Activated CD8-positive, alpha-beta memory T cell treated with anti-CD3 and anti-CD28 coated beads for 48 hours (primary cell): ENCODE data around the gene GRB10.
"Not testable (repeated sequence)": the region's sequence is repeated elsewhere in the genome, so short reads cannot be mapped to it uniquely, and the experiment has no call there.

Source experiments
- DNase-seq, 3 experiments: peaks; one replicate each; pipeline ENCODE4 v3.0.0-alpha.2; 2020; ENCODE audit warnings: low read depth in 2 of 3, low spot score in 2 of 3

Gene GRB10

DNA sequence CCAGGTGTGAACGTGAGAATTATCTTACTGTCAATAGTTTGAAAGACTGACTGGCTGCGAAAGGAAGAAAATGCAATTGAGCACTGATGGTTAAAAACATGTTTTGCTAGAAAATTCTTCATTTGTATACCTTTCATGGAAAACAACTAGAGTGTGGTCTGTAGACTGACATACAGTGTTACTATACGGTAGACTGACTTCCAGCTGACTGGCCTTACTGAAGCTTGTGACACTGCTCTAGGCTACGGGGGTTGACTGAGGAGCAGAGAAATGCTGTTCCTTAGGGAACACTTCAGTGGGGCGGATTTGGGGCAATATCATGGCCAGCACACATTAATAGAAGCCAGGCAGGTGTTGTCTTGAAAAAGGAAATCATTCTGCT is 191.6 kb downstream of the GRB10 start:
- no peak for DNase-seq

DNA sequence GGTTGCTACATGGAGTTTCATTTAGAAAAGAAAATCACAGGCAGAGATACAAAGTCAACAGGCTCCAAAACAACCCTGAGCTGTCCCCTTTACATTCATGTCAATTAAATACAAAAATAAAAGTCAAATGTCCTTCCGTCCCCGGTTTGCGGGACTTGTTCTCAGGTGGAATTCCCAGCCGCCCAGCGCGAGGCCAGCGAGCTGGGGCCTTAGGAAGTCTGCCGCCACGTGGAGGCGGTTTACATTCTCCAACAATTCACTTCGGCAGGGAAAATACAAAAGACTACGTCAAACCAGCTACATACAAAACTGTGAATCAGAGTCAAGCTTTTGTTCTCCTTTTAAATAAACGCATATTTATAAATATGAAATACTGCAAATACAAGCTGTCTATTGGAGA is 192.2 kb downstream of the GRB10 start:
- no peak for DNase-seq

DNA sequence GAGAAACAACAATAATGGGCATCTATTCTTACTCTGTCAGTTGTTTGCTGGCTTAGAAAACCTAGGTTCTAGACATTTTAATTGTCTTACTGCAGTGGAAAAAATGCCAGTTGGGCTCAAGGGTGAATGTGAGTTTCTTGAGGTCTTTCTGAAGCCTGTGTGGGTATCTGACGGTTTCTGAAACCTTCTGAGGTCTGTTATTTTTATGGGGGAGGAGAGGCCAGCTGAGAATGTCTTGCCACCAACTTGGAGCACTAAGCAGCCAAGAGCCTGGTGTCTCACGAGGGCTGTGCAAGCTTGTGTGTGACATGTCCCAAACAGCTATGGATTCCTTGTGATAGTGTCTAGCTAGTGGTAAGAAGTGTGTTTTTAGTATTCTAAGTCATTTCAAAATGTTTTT is 193.3 kb downstream of the GRB10 start:
- no peak for DNase-seq

DNA sequence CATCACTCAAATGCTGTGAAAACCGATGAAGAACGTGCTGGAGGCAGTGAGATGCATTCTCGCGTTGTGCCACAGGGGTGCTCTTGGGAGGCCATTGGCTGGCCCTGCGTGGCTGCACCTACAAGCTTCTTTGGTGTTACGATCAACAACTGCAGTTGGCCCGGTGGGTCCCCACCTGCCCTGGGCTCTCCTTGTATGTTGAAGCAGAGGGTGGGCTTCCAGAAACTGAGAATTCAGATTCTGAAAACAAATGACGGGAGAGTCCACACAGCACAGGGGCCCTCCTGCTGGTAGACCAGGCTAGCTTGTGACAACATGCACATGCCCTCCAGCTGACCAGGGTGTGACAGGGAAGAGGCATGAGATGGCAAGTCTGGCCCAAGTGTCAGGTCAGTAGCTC is 193.8 kb downstream of the GRB10 start:
- DNase-seq, result no peak

DNA sequence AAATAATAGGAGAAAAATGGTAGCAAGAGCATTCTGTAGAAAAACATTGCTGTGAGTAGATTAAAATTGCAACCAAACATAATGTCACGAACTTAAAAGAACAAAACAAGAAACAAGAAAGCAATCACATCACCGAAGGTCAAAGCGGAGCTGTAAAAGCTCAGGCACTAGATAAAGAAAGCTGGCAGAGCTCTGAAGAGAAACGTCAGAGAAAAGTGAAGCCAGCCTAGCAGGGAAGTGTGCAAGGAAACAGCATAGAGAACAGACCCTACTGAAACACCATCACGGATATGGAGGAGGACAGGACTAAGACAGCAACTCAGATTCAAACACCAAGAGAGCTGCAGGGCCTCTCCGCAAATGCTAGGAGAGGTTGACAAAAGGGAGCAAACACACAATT is 195.0 kb downstream of the GRB10 start:
- DNase-seq, result no peak

DNA sequence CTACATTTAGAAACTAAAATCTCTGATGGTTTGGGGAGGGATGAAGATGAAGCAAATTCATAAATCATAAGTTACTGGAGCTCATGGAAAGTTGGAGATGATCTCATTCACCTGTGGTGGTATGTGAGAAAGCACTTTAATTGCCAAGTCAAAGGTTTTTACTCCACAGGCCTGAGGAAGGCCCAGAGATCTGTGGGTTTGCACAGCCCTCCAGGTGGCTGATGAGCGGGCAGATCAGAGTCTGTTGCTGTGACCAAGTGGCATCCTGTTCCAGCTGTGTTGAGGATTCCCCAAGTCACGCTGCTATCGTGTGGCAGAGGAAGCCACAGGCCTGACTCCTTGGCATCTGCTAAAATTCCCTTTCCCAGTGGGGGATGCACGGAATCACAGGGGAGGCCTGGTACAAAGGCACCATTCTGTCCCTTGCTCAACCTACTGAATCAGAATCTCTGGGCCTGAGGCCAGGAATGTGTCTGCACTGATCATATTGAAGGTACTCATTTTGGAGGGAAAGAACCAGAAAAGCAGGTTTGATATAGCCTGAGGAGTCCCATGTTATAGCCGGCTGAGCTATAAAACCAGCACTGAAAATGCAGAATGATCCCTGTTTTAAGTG is 197.8 kb downstream of the GRB10 start:
- DNase-seq, result no peak

DNA sequence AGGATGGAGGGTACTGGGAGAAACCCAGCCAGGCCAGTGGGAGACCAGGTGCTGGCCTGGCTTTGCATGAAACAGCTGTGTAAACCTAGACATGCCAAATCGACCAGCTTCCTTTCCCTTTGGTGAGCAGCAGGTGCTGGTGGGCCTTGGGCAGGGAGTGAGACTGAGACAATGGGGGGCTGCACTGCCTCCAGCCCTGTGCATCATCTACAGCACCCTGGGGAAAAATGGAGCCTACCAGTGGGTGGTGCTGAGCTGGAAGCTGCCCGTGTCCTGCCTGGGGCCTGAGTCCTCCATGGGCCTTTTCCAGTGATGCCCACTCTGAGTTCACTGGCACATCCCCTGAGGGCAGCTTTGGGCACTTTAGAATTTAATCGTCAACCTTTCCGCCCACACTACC is 198.3 kb downstream of the GRB10 start:
- DNase-seq, result no peak

DNA sequence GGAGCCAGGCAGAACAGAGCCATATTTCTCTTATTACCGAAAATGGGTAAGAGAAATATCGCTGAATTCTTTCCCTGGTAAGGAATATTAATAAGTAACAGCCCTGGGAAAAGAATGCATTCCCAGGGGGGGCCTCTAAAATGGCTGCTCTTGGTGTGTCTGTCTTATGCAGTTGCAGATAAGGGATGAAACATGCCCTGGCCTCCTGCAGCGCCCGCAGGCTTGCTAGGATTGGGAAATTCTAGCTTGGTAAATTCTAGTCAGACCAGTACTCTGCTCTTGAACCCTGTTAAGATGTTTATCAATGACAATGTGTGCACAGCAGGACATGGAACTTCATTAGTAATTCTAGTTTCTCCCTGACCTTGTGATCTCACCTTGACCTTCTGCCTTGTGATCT is 199.4 kb downstream of the GRB10 start:
- DNase-seq, result not testable (repeated sequence)

DNA sequence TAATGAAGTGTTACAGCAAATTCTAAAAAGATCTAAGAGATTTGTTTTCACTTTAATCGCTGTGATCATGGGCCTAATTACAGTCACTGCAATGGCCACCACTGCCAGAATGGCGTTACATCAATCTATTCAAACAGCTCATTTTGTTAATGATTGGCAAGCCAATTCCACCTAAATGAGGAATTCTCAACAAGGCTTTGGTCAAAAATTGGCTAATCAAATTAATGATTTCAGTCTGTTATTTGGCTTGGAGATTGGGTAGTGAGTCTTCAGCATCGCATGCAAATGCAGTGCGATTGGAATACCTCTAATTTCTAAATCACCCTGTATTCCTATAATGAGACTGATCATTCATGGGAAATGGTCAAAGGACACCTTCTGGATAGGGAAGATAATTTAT is 200.4 kb downstream of the GRB10 start:
- DNase-seq, result not testable (repeated sequence)

DNA sequence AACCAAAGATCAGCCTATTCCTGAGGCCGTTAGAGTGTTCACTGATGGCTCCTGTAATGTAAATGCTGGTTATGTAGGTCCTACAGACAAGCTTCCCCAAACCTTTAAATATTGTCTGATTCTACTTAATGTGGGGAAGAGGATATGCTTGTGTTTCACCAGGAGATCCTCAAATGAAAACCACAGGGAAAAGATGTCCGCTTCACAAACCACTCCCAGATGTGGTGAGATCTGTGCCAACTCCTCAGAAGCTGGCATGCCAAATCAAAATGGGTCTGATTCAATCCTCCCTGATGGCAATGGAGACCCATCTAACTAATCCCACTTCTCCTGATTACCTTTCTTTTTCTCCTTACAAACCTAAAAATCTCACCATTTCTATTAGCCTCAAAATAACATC is 202.0 kb downstream of the GRB10 start:
- DNase-seq, result not testable (repeated sequence)

DNA sequence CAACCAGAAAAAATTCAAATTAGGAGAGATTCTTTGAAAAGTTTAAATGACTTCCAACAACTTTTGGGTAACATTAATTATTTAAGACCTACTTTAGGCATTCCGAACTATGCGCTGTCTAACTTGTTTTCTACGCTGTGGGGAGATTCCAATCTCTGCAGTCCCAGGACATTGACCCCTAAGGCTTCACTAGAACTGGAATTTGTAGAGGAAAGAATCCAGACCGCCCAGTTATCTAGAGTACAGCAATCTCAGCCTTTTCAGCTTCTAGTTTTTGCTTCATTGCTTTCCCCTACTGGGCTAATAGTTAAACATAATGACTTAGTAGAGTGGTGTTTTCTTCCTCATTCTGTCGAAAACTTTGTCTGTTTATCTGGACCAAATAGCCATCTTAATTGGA is 202.6 kb downstream of the GRB10 start:
- DNase-seq, result no peak

DNA sequence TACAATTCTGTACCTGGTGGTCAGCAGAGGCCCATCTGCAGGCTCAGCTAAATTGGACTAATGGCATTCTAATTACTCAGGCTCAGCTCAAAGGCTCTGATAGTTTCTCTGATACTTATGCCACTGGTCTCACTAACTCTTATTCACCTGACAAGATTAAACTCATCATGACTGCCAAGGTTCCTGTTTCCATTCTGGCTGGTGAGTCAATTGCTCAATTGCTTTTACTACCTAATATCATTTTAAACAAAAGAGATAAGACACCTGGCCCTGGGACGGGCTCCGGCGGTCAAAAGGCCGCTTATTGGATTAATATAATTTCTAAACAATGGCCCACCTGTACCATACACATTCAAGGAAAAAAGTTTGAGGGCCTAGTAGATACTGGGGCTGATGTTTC is 204.6 kb downstream of the GRB10 start:
- DNase-seq, result not testable (repeated sequence)

DNA sequence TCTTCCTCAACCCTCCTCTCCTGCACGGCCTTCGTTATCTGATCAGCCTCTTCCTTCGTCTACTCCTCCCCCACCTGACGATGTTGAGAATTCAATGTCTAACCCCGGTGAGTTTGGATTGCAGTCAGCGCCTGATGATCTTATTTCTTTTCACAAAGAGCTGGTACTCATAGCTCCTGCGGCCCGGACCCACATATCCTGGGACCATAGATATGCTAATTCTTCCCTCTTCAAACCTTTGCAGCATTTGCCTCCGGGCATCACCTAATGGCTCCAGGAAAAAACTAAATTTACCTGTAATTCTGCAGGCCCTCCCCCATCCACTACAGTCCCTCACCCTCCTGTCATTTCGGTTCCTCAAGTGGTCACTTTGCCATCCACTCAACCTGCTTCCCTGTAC is 205.1 kb downstream of the GRB10 start:
- no peak for DNase-seq

DNA sequence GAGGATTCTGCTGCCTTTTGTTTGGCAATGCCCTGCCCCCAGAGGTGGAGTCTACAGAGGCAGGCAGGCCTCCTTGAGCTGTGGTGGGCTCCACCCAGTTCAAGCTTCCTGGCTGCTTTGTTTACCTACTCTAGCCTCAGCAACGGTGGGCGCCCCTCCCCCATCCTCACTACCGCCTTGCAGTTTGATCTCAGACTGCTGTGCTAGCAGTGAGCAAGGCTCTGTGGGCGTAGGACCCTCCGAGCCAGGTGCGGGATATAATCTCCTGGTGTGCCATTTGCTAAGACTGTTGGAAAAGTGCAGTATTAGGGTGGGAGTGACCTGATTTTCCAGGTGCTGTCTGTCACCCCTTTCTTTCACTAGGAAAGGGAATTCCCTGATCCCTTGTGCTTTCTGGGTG is 206.3 kb downstream of the GRB10 start:
- DNase-seq, result not testable (repeated sequence)

DNA sequence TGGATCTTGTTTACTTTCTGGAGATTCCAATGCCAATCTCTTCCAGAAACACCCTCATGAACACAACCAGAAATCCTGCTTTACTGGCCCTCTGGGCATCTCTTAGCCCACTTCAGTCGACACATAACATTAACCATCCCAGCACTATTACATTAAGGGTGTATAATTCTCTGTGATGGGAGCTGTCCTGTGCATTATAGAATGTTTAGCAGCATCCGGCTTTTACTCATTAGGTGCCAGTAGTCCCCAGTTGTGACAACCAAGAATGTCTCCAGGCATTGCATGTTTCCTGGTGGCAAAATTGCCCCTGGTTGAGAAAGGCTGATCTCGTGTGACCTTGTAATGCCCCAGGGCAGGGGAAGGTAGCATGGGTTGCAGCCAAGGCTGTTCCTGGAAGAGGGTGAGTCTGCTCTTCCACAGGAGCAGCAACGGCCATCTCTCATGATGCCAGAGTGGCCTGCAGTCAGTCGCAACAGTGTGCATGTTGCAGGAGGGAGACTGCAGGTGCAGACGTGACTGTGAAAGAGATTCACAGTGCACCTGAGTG is 214.9 kb downstream of the GRB10 start:
- no peak for DNase-seq

DNA sequence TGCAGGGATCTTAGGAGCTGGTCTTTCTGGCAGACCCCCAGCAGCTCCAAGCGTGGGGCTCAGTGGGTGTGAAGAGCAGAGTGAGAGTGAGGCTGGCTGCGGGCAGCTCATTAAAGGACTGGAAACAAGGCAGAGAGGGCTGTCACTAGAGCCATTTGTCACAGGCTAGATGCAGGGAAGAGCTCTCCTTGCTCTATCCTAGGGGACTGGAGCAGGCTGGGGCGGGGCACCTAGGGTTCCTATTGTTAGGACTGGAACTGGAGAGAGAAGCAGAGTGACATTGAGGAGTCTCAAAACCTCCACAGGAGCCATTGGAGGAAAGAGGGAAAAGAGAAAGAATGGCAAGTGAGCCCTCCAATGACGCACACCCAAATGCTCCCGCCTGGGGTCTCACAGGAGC is 216.7 kb downstream of the GRB10 start:
- no peak for DNase-seq

DNA sequence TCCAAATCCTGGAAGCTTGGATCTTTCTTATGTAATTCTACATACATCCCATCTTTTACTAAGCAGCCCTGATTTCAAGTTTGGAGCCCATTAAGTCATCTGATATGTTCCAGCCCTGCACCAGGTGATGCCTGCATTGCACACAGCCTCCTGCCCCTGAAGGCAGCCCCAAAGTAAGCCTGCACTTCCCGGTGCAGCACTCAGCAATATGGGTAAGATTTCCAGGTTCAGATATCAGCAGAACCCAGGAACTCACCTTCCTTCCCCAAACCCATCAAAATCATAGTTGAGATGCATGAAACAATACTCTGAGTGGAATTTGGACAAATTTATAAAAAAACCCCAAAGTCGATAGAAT is 217.2 kb downstream of the GRB10 start:
- no peak for DNase-seq

DNA sequence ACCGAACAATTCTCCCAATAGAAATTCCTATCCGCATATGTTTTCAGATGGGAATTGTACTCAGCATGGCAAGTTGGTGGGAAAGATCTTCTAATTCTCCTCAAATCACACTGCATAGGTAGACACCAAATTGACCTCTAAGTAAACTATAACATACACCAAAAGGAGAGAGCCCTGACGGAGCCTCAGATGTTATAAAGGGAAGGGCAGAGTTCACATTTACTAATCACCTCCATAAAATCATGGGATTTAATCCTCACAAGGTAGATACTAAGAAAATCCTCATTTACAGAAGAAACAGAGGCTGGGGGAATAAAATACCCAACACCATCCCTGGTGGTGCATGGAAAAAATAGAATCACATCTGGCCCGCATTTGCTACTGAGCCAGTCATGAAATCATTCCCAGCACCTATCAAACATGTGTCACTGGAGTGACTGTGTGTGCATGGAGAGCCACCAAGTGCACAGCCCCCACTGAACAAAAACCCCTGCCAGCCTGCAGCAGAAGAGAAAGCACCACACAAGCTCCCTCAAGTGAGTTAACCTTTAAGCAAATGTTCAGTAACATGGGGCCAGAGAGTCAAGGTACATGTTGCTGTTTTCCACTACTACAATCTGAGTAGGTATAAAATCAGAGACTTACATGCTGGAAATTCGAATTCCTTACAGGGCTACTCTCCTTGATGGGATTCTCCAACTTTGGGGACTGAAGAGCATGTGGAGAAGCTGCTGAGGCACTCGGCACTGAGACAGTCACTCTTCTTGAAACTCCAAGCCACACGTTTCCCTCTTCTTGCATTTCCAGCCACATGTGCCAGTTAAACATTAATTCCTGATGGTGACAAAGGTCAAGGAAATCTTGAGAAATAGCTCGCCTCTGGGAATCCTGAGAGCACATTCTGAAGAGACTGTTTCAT is 217.8 kb downstream of the GRB10 start, which contains the start of gene DDC:
TSS of gene DDC (minus strand) at position 766 of the 919 bp plus-strand sequence. CDS start 21,320 bp downstream, outside the sequence.
- DNase-seq, result no peak

DNA sequence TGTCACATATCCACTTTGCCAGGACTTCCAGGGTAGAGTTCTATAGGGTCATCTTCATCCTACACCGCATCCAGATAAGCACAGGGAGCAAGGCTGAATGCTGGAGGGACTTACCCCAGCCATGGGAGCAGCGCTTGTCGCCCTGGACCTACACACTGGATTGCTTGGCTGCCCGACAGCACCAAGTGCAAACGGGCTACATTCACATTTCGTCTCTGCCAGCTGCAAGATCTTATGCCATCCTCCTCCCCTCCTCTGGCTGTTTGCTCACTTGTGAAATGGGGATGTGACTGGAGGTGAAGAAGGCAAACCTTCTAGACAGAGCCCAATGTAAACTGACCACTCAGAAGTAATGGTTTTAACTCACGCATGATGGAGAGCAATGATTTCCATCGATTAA is 218.5 kb downstream of the GRB10 start:
- DNase-seq, result no peak

DNA sequence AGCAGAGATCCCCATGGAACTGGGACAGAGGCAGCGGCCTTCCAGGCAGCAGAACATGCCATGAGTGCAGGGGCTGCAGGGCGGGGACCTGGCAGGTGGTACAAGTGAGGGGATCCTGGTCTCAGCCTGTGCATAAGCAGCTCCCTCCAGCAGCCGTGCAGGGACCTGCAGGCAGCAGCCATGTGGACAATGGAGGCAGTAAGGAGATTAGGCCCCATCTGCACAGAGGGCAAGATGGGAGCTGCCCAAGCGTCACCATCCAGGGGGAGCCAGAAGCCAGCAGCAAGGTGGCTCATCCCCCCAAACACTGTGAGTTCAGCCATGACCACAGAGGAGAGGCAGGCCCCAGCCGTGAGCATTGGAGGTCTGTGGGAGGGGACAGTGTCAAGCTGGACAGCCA is 220.6 kb downstream of the GRB10 start:
- no peak for DNase-seq

DNA sequence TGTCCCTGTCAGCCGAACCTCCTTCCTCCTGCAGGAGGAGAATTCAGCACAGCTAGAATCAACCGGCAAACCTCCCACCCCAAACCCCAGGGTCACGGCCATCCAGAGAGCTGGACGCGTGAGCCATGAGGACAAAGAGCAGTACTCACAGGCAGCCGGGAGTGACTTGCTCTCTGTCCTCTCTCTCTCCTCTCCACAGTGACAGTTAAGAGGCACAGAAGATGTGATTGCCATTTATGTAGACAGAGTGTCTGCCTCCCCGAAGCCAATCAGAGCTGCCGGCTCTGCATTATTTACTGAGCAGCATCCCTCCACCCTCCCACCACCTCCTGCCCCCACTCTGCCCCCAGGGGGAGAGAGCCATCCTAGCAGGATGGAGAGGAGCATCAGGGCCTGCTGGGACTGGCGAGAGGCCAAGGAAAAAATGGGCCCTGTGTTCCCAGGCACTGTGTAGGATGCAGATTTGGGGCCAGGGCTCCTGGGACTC is 221.8 kb downstream of the GRB10 start:
- DNase-seq, result no peak

DNA sequence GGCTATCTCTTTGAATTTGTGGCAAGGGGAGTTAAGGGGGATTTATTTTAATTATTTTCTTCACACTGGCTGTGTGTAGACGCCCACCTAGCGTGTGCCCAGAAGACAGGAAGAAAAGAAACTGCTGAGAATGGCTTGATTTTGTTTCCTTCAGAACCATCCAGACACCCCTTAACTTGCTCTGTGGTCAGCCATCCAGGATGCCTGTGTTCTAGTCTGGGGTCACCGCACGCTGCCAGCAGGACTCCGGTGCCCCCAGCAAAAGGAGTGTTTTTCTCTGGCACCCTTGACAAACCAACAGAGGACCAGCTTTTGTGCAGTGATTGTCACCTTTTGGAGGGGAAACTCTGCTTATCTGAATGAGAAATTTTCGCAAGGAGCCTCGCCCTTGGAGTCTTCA is 222.8 kb downstream of the GRB10 start:
- no peak for DNase-seq
